Tibial artery (tissue), 4 donors: ENCODE measurements around the gene SDK1.

Experiments
- DNase-seq, 2 donors: peaks; one replicate each; pipeline ENCODE4 v3.0.0-alpha.2; 2019
- H3K27ac ChIP-seq, 2 donors: fragments of 200-600 bp; sonication (generic) in 1 of 2; 1 replicate in 1 of 2; 2 replicates in 1 of 2; pipeline ENCODE4 v1.5.1; 2018 to 2019; ENCODE audit warnings: mild to moderate bottlenecking in 1 of 2
- H3K27me3 ChIP-seq, 2 donors: fragments of 200-600 bp; sonication (generic) in 1 of 2; one replicate each; pipeline versions ENCODE4 v1.5.1 to v1.6.0; 2016 to 2019
- H3K36me3 ChIP-seq, 3 donors: fragments of 200-600 bp; sonication (generic) in 2 of 3; one replicate each; pipeline ENCODE4 v1.5.1; 2016 to 2019; ENCODE audit warnings: mild to moderate bottlenecking in 2 of 3
- H3K4me1 ChIP-seq, 4 donors: fragments of 200-600 bp; sonication (generic) in 2 of 4; 1 replicate in 3 of 4; 2 replicates in 1 of 4; pipeline ENCODE4 v1.5.1; 2016 to 2019
- H3K4me3 ChIP-seq, 2 donors: fragments of 200-600 bp; sonication (generic) in 1 of 2; 1 replicate in 1 of 2; 2 replicates in 1 of 2; pipeline ENCODE4 v1.5.1; 2018 to 2019; ENCODE audit warnings: mild to moderate bottlenecking in 2 of 2
- H3K9me3 ChIP-seq, 3 donors: fragments of 200-600 bp; sonication (generic) in 1 of 3; one replicate each; pipeline ENCODE4 v1.5.1; 2016 to 2019
- intact Hi-C: fragments of 100-400 bp; cut with DNase I; formaldehyde crosslinking; loops from one replicate; pipeline ENCODE4 v1.15.0; 2023; ENCODE audit warnings: low total_unique reads
- TF ChIP-seq, protein P1 (sequence below), 2 experiments: fragments of 200-600 bp in 1 of 2; fragments of 450-650 bp in 1 of 2; IDR thresholded peaks; one replicate each; pipeline ENCODE4 v1.5.1; 2017 to 2019; ENCODE audit warnings: antibody characterized with exemption in 2 of 2, mild to moderate bottlenecking in 1 of 2, moderate library complexity in 1 of 2

The SDK1 gene

DNA sequence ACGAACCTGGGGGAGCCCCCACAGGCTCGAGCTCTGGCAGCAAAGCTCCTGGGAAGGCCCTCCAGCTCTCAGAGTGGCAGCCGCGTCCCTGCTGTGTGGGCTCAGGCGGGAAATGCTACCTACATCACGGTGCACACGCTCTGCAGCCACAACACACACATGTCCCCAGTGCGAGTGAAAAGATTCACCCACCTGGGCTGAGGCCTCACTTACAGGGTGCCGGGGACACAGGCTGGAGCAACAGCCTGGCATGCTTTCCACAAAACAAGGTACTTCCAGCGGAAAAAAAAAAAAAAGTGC lies 970.6 kb downstream of the SDK1 start:
- Histone ChIP-seq H3K27me3 (no peaks in the 10 kb centered on the region), H3K4me1 (no peaks in the 10 kb centered on the region), H3K9me3 (peaks cover 0 to 15% (median 0%) of the 10 kb centered on the region in 3 donors), H3K27ac (no peak overlapping the region), H3K36me3 (peaks cover 0 to 5% (median 0%) of the 10 kb centered on the region in 3 donors), H3K4me3 (no peak overlapping the region)
- intact Hi-C loops, result no loop called here
- no peak for DNase-seq
- TF ChIP-seq, protein P1, sequence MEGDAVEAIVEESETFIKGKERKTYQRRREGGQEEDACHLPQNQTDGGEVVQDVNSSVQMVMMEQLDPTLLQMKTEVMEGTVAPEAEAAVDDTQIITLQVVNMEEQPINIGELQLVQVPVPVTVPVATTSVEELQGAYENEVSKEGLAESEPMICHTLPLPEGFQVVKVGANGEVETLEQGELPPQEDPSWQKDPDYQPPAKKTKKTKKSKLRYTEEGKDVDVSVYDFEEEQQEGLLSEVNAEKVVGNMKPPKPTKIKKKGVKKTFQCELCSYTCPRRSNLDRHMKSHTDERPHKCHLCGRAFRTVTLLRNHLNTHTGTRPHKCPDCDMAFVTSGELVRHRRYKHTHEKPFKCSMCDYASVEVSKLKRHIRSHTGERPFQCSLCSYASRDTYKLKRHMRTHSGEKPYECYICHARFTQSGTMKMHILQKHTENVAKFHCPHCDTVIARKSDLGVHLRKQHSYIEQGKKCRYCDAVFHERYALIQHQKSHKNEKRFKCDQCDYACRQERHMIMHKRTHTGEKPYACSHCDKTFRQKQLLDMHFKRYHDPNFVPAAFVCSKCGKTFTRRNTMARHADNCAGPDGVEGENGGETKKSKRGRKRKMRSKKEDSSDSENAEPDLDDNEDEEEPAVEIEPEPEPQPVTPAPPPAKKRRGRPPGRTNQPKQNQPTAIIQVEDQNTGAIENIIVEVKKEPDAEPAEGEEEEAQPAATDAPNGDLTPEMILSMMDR (IDR thresholded peaks at IDR 0.05), result no peak

DNA sequence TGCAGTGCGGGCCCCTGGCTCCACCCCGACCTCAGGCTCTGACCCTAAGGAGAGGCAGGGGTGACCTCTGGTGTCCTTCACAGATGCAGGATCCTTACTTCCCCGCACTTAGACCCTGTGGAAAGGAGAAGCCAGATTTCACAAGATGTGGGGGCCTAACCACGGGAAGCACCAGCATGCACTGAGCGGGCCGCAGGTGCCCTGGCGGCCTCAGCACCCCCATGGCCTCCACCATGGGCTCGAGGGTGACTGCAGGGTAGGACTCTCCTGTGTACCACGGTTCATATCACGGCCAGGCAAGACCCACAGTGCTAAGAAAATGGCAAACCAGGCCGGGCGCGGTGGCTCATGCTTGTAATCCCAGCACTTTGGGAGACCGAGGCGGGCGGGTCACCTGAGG lies 971.1 kb downstream of the SDK1 start:
- intact Hi-C loops, result no loop called here
- peaks cover 0 to 15% (median 0%) of the 10 kb centered on the region in 3 donors for H3K9me3 ChIP-seq
- no peak overlapping the region for H3K4me3 ChIP-seq
- no peak for DNase-seq
- no peak overlapping the region for H3K27ac ChIP-seq
- H3K27me3 ChIP-seq, result no peaks in the 10 kb centered on the region
- peaks cover 0 to 5% (median 0%) of the 10 kb centered on the region in 3 donors for H3K36me3 ChIP-seq
- H3K4me1 ChIP-seq, result no peaks in the 10 kb centered on the region
- TF ChIP-seq, protein P1 (IDR thresholded peaks at IDR 0.05), result no peak

DNA sequence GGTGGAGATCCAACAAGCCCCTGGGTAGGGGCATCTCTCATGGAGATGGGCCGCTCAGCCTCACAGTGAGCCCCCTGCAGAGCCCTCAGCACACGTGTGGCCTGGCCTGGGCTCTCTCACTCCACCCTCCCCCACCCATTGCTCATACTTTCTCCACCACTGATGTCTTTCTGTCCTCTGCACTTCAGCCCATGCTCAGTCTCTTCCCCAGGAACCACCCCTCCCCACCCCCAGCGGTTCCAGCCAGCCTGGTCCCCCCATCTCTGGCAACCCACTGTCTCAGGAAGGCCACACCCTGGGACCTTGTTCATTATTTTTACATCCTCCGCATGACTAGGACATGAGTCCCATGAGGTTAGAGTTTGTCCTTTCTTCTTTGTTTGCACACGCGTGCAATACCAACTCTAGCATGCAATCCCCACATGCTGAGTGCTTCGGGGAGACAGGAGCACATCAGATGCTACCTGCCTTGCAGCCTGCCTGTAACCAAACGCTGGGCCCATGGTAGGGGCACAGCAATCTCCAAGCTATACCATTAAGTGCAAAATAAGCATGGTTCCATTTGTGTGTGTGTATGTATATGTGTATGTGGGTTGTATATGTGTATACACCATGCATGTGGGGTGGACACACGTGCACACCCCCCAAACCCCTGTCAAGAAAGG lies 972.6 kb downstream of the SDK1 start:
- H3K4me1 ChIP-seq, result no peaks in the 10 kb centered on the region
- DNase-seq, result no peak

DNA sequence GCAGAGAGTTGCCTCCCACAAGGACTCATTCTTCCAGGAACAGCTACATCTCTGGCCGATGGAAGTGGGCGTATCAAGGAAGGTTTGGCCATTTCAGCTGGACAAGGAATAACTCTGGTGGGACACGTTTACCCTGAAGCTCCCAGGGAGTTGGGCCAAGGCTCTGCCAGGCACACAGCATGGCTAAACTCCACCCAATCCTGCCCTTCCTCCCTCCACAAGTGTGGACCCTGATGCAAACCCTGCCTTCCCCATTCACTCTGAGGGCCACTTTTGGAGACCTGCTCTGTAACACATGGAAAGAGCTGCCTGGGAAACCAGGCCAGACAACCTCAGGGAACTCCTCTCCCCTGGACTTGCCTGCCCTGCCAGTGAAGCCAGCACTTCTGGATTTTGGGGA lies 973.2 kb downstream of the SDK1 start:
- TF ChIP-seq, protein P1 (IDR thresholded peaks at IDR 0.05), result no peak
- H3K9me3 ChIP-seq, result peaks cover 0 to 15% (median 0%) of the 10 kb centered on the region in 3 donors
- H3K27me3 ChIP-seq, result no peaks in the 10 kb centered on the region
- H3K4me1 ChIP-seq, result no peaks in the 10 kb centered on the region
- H3K27ac ChIP-seq, result no peak overlapping the region
- no peak for DNase-seq
- H3K4me3 ChIP-seq, result no peak overlapping the region
- intact Hi-C loops, result no loop called here
- no peaks in the 10 kb centered on the region for H3K36me3 ChIP-seq

More for the DNA sequence above, 972.6 kb downstream of the SDK1 start:
- TF ChIP-seq, protein P1 (IDR thresholded peaks at IDR 0.05), result no peak
- no peak overlapping the region for H3K27ac ChIP-seq
- intact Hi-C loops, result no loop called here
- H3K4me3 ChIP-seq, result no peak overlapping the region
- peaks cover 0 to 15% (median 0%) of the 10 kb centered on the region in 3 donors for H3K9me3 ChIP-seq
- no peaks in the 10 kb centered on the region for H3K27me3 ChIP-seq
- peaks cover 0 to 4% (median 0%) of the 10 kb centered on the region in 3 donors for H3K36me3 ChIP-seq

DNA sequence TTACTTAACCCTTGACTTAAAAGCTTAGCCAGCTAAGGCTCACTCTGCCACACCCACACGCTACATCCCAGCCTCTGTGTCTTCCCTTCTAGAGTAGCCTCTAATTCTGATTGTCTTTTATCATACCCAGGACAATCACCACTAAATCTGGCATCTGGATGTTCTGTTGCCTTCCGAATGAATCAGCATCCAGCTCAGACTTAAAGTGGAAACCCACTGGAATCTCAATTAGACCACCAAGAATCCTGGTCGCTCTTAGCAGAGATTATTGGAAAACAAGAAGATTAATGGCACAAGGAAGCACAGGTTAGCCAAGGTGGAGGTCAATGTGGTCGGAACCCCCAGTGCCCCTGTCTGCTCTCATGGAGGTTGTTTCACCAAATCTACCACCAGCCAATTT lies 976.9 kb downstream of the SDK1 start:
- H3K4me1 ChIP-seq, result no peaks in the 10 kb centered on the region
- no peak for DNase-seq
- H3K36me3 ChIP-seq, result no peaks in the 10 kb centered on the region
- peaks cover 0 to 15% (median 0%) of the 10 kb centered on the region in 3 donors for H3K9me3 ChIP-seq
- no peak overlapping the region for H3K4me3 ChIP-seq
- TF ChIP-seq, protein P1 (IDR thresholded peaks at IDR 0.05), result no peak
- intact Hi-C loops, result no loop called here
- no peak overlapping the region for H3K27ac ChIP-seq
- H3K27me3 ChIP-seq, result no peaks in the 10 kb centered on the region

GRCh38 chr7:4279216-4279615 lies 978.2 kb downstream of the SDK1 start:
- no peak for DNase-seq
- Histone ChIP-seq H3K4me3 (no peak overlapping the region), H3K4me1 (no peaks in the 10 kb centered on the region), H3K27ac (no peak overlapping the region), H3K27me3 (no peaks in the 10 kb centered on the region), H3K9me3 (peaks cover 0 to 15% (median 0%) of the 10 kb centered on the region in 3 donors), H3K36me3 (no peaks in the 10 kb centered on the region)
- TF ChIP-seq, protein P1 (IDR thresholded peaks at IDR 0.05), result no peak
- intact Hi-C loops, result no loop called here
